ENCODE data around the gene KRTAP5-3.

Gene KRTAP5-3, protein sequence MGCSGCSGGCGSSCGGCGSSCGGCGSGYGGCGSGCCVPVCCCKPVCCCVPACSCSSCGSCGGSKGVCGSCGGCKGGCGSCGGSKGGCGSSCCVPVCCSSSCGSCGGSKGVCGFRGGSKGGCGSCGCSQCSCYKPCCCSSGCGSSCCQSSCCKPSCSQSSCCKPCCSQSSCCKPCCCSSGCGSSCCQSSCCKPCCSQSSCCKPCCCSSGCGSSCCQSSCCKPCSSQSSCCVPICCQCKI

DNA sequence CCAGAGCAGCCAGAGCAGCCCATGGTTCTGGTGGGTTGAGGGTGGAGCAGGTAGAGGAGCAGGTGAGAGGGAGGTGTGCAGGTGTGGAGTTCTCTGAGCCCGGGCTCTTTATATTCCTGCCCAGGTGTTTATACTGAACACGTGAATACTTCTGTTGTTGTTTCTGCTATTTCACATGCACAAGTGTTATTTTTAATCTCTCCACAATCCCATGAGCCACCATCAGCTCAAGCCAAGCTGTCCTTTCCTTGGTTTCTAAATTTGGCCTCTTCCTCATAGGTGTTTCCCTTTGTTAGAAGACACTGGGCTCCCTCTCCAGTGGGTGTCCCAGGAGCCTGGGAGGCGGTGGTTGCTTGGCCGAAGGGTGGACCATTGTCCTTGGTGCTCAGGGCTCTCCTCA, at the start of gene KRTAP5-3:
Gene KRTAP5-3 (minus strand): TSS at position 101 of the 400 bp plus-strand sequence. CDS start 78 bp downstream, at position 23.
- DNase-seq (ENCODE audit: low read depth) = no peak
- TF ChIP-seq, protein P1, sequence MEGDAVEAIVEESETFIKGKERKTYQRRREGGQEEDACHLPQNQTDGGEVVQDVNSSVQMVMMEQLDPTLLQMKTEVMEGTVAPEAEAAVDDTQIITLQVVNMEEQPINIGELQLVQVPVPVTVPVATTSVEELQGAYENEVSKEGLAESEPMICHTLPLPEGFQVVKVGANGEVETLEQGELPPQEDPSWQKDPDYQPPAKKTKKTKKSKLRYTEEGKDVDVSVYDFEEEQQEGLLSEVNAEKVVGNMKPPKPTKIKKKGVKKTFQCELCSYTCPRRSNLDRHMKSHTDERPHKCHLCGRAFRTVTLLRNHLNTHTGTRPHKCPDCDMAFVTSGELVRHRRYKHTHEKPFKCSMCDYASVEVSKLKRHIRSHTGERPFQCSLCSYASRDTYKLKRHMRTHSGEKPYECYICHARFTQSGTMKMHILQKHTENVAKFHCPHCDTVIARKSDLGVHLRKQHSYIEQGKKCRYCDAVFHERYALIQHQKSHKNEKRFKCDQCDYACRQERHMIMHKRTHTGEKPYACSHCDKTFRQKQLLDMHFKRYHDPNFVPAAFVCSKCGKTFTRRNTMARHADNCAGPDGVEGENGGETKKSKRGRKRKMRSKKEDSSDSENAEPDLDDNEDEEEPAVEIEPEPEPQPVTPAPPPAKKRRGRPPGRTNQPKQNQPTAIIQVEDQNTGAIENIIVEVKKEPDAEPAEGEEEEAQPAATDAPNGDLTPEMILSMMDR (IDR thresholded peaks at IDR 0.05; ENCODE audit: control insufficient read depth, insufficient read depth, low read depth, low read length, missing control alignments) = no peak
- H3K4me3 ChIP-seq (ENCODE audit: control insufficient read depth, low read depth, low read length) = no peak within 1 kb of the TSS

DNA sequence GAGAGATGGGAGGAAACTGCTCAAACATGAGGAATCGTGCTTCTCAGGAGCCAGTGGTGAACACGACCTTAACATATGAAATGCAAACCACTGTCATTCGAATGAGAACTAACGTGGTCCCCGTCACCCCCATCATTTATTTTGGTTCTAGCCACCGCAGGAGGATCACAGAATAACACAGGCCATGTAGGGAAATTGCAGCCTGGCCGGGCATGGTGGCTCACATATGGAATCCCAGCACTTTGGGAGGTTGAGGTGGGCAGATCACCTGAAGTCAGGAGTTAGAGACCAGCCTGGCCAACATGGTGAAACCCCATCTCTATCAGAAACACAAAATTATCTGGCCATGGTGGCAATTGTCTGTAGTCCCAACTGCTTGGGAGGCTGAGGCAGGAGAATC, 48.4 kb upstream of the KRTAP5-3 start:
- TF ChIP-seq, protein P1 (IDR thresholded peaks at IDR 0.05; ENCODE audit: control insufficient read depth, insufficient read depth, low read depth, low read length, missing control alignments) = no peak
- no peak for DNase-seq (ENCODE audit: low read depth)
- H3K4me3 ChIP-seq (ENCODE audit: control insufficient read depth, low read depth, low read length) = no peak overlapping the region

DNA sequence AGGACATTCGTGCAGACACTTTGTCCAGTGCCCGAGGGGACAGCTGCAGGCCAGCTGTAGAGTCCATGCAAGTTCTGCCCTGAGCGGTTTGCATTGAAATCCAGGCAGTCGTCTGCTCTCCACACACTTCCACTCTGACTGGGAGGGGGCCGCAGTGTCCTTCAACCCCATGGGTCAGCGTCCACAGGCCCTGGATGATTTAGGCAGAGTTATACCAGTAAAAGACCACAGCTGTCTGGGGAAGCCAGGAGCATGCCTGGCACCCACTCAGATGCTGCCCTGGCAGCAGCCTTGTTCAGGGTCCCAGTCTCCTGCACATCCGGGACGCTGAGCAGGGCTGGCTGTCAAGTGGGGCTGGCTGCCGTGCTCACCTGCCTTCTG, 47.8 kb upstream of the KRTAP5-3 start:
- H3K4me3 ChIP-seq (ENCODE audit: control insufficient read depth, low read depth, low read length) = no peak overlapping the region
- TF ChIP-seq, protein P1 (IDR thresholded peaks at IDR 0.05; ENCODE audit: control insufficient read depth, insufficient read depth, low read depth, low read length, missing control alignments) = no peak
- DNase-seq (ENCODE audit: low read depth) = no peak

DNA sequence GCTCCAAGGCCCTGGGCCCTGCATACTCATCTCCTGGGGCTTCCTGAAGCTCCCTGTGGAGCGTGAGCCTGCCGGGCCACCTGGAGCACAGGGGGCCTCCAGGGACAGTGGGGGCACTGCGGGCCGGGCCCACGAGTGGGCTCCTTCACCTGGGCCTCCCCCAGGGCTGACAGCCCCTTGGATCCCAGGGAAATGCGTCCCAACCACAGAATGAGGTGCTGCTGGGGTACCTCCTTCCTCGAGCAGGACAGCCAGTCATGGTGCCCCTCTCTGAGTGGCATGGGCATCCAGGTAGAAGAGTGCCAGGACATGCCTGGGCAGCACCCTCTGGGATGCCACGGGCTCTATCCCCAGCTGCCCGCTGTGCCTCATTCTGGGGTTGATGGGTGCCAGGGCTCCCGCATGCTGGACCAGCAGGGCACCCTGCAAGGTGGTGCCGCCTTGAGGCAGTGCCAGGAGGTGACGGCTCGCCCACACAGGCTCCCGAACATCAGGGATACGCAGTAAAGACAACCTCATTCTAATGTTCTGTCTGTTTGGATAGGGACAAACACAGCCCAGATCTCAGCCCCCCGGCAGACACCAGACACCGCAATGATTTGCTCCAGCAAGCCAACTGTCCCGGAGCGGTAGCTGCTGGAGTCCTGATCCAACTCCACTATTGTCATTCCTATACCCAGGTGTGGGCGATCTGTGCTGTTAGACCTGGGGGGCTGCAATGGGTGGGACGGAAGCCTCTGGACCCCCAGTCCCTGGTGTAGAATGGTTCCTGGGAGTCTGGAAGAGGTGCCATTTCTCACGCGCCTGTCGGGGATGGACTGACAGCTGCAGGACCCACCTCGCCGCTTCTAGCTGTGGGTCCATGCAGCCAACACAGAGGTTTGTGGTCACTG, 47.2 kb upstream of the KRTAP5-3 start:
- DNase-seq (ENCODE audit: low read depth) = no peak
- H3K4me3 ChIP-seq (ENCODE audit: control insufficient read depth, low read depth, low read length) = no peak overlapping the region
- TF ChIP-seq, protein P1 (IDR thresholded peaks at IDR 0.05; ENCODE audit: control insufficient read depth, insufficient read depth, low read depth, low read length, missing control alignments) = no peak

DNA sequence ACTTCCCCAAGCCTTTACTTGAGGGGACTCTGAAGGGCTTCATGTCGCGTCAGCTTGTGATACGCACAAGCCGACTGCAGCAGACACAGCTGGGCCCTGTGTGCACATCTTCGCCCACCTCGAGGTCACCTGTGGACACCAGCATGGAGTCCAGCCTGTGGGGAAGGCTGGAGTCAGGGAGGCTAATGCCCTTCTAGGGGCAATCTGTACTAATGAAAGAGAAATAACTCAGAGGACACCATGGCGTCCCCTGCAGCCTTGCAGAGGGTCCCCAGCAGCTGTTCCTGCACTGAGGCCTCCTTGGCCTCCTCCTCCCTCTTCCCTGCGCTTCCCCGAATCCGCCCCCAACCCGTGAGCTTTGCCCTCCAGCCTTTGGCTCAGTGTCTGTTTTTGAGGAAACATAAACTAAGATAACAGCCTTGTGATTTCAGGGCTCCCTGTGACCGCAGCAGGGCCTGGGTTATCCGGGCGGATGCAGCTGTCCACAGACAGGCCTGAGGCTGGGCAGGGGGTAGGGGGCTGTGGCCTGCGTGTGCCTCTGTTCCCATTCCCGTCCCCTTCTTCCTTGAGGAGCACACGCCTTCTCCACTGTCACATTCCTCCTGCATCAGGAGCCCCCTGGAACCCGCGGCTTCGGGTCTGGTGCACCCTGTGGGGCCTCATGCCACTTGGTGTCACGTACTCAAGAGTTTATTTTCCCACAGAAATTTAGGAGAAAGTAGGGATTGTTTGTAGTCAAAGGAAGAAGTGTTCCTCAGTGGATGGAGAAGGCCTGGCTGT, 46.3 kb upstream of the KRTAP5-3 start:
- DNase-seq (ENCODE audit: low read depth) = no peak
- no peak overlapping the region for H3K4me3 ChIP-seq (ENCODE audit: control insufficient read depth, low read depth, low read length)
- TF ChIP-seq, protein P1 (IDR thresholded peaks at IDR 0.05; ENCODE audit: control insufficient read depth, insufficient read depth, low read depth, low read length, missing control alignments) = no peak
